Psoas muscle (tissue), 8 donors: ENCODE measurements around the gene MAGI1. TPM values are rescaled to one million over a fixed set of nuclear protein-coding genes. Genes with fewer than 3 reads are reported as not detected.

Experiments used
- ATAC-seq, 4 donors: fragments of 200-7000 bp; cut with Tn5 transposase; one replicate each; pipeline ENCODE4 v1.9.1; 2020; ENCODE audit warnings: moderate library complexity in 3 of 4, mild to moderate bottlenecking in 2 of 4
- DNase-seq, 2 donors: peaks; one replicate each; pipeline ENCODE4 v3.0.0-alpha.2; 2020
- H3K27ac ChIP-seq: fragments of 200-600 bp; one replicate; pipeline ENCODE4 v1.8.0; 2022
- H3K27me3 ChIP-seq, 3 donors: fragments of 200-600 bp in 1 of 3; one replicate each; pipeline versions ENCODE4 v1.6.1 to v1.8.0; 2013 to 2022; ENCODE audit warnings: low read length in 2 of 3, mild to moderate bottlenecking in 2 of 3, moderate library complexity in 1 of 3; ENCODE audit not compliant: insufficient read depth in 3 of 3
- H3K36me3 ChIP-seq, 2 donors: fragments of 200-600 bp in 1 of 2; one replicate each; pipeline versions ENCODE4 v1.6.1 to v1.8.0; 2013 to 2022; ENCODE audit warnings: low read depth in 1 of 2, mild to moderate bottlenecking in 1 of 2, moderate library complexity in 1 of 2; ENCODE audit not compliant: insufficient read depth in 1 of 2
- H3K4me1 ChIP-seq: fragments of 200-600 bp; one replicate; pipeline ENCODE4 v1.8.0; 2022
- H3K4me3 ChIP-seq: fragments of 200-600 bp; one replicate; pipeline ENCODE4 v1.8.0; 2022; ENCODE audit warnings: mild to moderate bottlenecking
- H3K9me3 ChIP-seq: fragments of 200-600 bp; one replicate; pipeline ENCODE4 v1.8.0; 2022
- WGBS, 3 donors: extraction: QIAGEN DNeasy Blood & Tissue Kit; methylation state at CpG; one replicate each; pipeline versions ENCODE4 v1.1.6 to v1.1.7; 2013; 5-methylcytosine and 5-hydroxymethylcytosine counted together
- intact Hi-C, 2 donors: fragments of 100-400 bp; cut with DNase I; formaldehyde crosslinking; loops; one replicate each; pipeline versions ENCODE4 v1.11.0 to v1.14.2; 2022
- polyA plus RNA-seq, 3 donors: library from polyadenylated mRNA; stranded (reverse); fragments of 200-250 nt; gene quantifications; one replicate each; pipeline ENCODE4 v1.2.3, GENCODE V29; 2013
- total RNA-seq, 4 donors: library from RNA; stranded (reverse); fragmentation: NEBNext Ultra II Directional in 2 of 4; extraction: Animal tissue kit (Norgen Biotek cat#: 25700) in 2 of 4; gene quantifications; one replicate each; pipeline versions ENCODE4 v1.2.1 to v1.2.4, GENCODE V29; 2021 to 2023
- TF ChIP-seq, protein P1 (sequence below): fragments of 200-600 bp; IDR thresholded peaks from one replicate; pipeline ENCODE4 v1.8.0; 2022; ENCODE audit warnings: antibody characterized with exemption
- donor health status: healthy with polysubstance abuse.
- donor health status: DM: no; HTN: no; CAD: no; lungs with moderate emphysema.
- donor health status: Bipolar disorder and iron deficiency.
- donor health status: healthy.
- donor health status: DM: yes; HTN: yes; CAD: no.
- donor health status: DM: no; HTN: no; CAD: no.
- donor health status: DM: no; HTN: no; CAD: no.
- donor health status: DM: yes; HTN: yes; CAD: no.

The MAGI1 gene
- total and polyA plus RNA-seq, 7 donors = 4.5 to 8.1 (median 6.3) TPM

DNA sequence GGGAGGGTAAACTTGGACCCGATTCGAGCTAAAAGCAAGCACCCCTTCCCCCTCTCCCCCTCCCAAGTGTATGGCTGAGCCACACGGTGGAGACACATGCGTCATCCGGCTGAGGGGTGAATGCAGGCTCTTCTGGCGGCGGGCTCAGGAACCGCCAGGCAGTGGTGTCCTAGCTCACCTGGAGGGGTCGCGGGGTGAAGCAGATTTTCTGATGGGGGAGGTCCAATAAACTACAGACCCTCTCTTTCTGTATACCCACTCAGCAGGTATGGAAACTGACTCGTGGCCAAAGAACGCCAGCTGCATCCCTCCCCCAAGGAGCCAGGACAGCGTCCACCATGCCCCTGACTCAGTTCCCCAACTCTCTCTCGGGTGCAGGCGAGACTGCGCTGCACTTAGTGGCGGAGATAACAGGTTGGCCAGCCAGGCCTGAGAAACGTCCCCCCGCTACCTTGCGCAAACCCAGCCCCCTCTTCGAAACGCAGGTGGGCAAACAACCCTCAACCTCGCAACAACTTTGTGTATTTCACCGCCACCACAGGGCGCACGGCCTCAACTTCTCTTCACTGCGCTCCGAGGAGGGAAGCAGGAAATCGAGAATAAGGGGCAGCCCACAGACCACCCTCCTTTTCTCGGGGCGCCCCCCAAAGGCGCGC lies 1.3 kb downstream of the MAGI1 start:
- WGBS, 3 donors = 2 to 4% (median 3%) methylated on average over 33 of the region's 33 CpGs
- intact Hi-C loops = loop anchor here in 1 of 2 donors (5.0 kb wide), 4 partner anchors 70 to 250 kb away; no protein-coding TSS in a partner anchor
- Histone ChIP-seq H3K4me1 (peaks cover 6% of the 10 kb centered on the region), H3K9me3 (no peaks in the 10 kb centered on the region), H3K27ac (peak overlapping the region; percentile 95), H3K4me3 (peak overlapping the region; percentile 75), H3K36me3 (no peaks in the 10 kb centered on the region), H3K27me3 (no peaks in the 10 kb centered on the region)
- TF ChIP-seq, protein P1, sequence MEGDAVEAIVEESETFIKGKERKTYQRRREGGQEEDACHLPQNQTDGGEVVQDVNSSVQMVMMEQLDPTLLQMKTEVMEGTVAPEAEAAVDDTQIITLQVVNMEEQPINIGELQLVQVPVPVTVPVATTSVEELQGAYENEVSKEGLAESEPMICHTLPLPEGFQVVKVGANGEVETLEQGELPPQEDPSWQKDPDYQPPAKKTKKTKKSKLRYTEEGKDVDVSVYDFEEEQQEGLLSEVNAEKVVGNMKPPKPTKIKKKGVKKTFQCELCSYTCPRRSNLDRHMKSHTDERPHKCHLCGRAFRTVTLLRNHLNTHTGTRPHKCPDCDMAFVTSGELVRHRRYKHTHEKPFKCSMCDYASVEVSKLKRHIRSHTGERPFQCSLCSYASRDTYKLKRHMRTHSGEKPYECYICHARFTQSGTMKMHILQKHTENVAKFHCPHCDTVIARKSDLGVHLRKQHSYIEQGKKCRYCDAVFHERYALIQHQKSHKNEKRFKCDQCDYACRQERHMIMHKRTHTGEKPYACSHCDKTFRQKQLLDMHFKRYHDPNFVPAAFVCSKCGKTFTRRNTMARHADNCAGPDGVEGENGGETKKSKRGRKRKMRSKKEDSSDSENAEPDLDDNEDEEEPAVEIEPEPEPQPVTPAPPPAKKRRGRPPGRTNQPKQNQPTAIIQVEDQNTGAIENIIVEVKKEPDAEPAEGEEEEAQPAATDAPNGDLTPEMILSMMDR = no peak
- ATAC-seq (peak in 3 of 4 donors; percentile 29 to 36 (median 32)), DNase-seq (peak; percentile 28 to 64)

DNA sequence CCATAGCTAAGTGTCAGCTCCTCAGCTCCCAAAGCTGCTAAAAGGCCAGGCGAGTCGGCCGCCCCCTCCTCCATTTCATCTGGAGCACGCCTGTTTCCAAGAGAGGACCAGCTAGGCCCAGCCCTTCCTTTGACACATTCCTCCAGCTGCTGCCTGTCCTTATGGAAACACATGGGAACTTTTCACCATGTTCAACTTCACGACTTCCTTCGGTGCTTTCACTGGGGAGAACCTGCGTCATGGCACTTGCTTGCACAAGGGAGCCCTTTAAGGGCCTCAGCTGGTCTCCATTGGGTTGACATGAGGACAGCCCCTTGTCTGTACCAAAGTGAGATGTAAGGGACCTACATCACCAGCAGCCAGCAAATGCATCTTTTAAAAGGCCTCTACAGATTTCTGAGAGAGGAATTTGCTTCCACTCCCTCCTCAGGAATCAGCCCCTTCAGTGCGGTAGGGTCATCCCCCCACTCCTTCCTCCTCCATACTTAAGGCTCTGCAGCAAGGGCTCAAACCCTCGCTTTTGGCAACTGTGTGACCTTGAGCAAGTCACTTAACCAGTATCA lies 2.1 kb downstream of the MAGI1 start:
- TF ChIP-seq, protein P1 = no peak
- Histone ChIP-seq H3K27me3 (no peaks in the 10 kb centered on the region), H3K36me3 (no peaks in the 10 kb centered on the region), H3K4me1 (peaks cover 6% of the 10 kb centered on the region), H3K9me3 (no peaks in the 10 kb centered on the region), H3K27ac (no peak overlapping the region), H3K4me3 (peak overlapping the region; percentile 75)
- DNase-seq = no peak
- ATAC-seq = no peak
- intact Hi-C loops = loop anchor here in 1 of 2 donors (5.0 kb wide), 4 partner anchors 69 to 249 kb away; no protein-coding TSS in a partner anchor
- 52 to 56% (median 52%) methylated on average over 9 of the region's 9 CpGs for WGBS, 3 donors

GRCh38 chr3:66035763-66036477 lies 2.8 kb downstream of the MAGI1 start:
- Histone ChIP-seq H3K9me3 (no peaks in the 10 kb centered on the region), H3K27me3 (no peaks in the 10 kb centered on the region), H3K4me3 (peak overlapping the region; percentile 75), H3K27ac (no peak overlapping the region), H3K4me1 (peaks cover 14% of the 10 kb centered on the region), H3K36me3 (no peaks in the 10 kb centered on the region)
- 56 to 59% (median 56%) methylated on average over 5 of the region's 5 CpGs for WGBS, 3 donors
- intact Hi-C loops = loop anchor here in 1 of 2 donors (5.0 kb wide), 4 partner anchors 69 to 249 kb away; no protein-coding TSS in a partner anchor
- TF ChIP-seq, protein P1 = no peak
- ATAC-seq (no peak), DNase-seq (no peak)

- H3K4me1 ChIP-seq = peaks cover 34% of the 10 kb centered on the region
- H3K27ac ChIP-seq = no peak overlapping the region
- no peaks in the 10 kb centered on the region for H3K36me3 ChIP-seq
- intact Hi-C loops = no loop called here
- ATAC-seq = no peak
- H3K27me3 ChIP-seq = no peaks in the 10 kb centered on the region
- WGBS, 3 donors = 70 to 77% (median 71%) methylated on average over 3 of the region's 3 CpGs
- TF ChIP-seq, protein P1 = no peak
- no peak for DNase-seq
- H3K9me3 ChIP-seq = no peaks in the 10 kb centered on the region
- no peak overlapping the region for H3K4me3 ChIP-seq
Observed at GRCh38 chr3:66033241-66034138, 5.2 kb downstream of the MAGI1 start.
